ENCODE data around the gene ANO2. TPM values are rescaled to one million over a fixed set of nuclear protein-coding genes. Genes with fewer than 3 reads are reported as not detected.

Gene ANO2
- total RNA-seq, 3 donors from 2014 or later (not counting 1 experiment from before 2014, with no cell fraction given): not detected

DNA sequence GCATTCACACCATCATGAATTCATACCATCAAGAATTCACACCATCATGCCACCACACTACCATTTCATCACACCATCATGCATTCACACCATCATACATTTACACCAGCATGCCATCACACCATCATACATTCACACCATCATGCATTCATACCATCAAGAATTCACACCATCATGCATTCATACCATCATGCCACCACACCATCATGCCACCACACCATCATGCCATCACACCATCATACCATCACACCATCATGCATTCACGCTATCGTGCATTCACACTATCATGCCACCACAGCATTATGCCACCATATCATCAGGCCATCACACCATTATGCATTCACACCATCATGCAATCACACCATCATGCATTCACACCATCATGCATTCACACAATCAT is 79.7 kb downstream of the ANO2 start:
- no peak for TF ChIP-seq CTCF (IDR thresholded peaks at IDR 0.05)
- Histone ChIP-seq H3K27me3 (ENCODE audit: control insufficient read depth, insufficient read depth, low read length) (no peaks in the 10 kb centered on the region), H3K4me3 (ENCODE audit: low read length) (no peak overlapping the region), H3K36me3 (ENCODE audit: control insufficient read depth, insufficient read depth, low read length) (no peaks in the 10 kb centered on the region), H3K4me1 (ENCODE audit: control insufficient read depth, insufficient read depth, low read length) (no peaks in the 10 kb centered on the region), H3K27ac (ENCODE audit: low read length) (no peak overlapping the region), H3K9me3 (ENCODE audit: control insufficient read depth, insufficient read depth, low read length) (no peaks in the 10 kb centered on the region)
- Mint-ChIP-seq H3K36me3 (no peaks in the 10 kb centered on the region), H3K27me3 (ENCODE audit: low read depth in 2 of 2) (no peaks in the 10 kb centered on the region), H3K9me3 (no peaks in the 10 kb centered on the region), H3K27ac (no peak overlapping the region), H3K4me1 (no peaks in the 10 kb centered on the region), H3K4me3 (no peak overlapping the region)
- ATAC-seq: no peak
- no peak for DNase-seq
- WGBS (ENCODE audit: insufficient coverage): 99% methylated on average over 2 of the region's 2 CpGs
- intact Hi-C loops (cut with micrococcal nuclease): no loop called here

- Histone ChIP-seq H3K27me3 (ENCODE audit: control insufficient read depth, insufficient read depth, low read length) (no peaks in the 10 kb centered on the region), H3K36me3 (ENCODE audit: control insufficient read depth, insufficient read depth, low read length) (no peaks in the 10 kb centered on the region), H3K4me3 (ENCODE audit: low read length) (no peak overlapping the region), H3K4me1 (ENCODE audit: control insufficient read depth, insufficient read depth, low read length) (no peaks in the 10 kb centered on the region), H3K9me3 (ENCODE audit: control insufficient read depth, insufficient read depth, low read length) (no peaks in the 10 kb centered on the region), H3K27ac (ENCODE audit: low read length) (no peak overlapping the region)
- no peak overlapping the region for H3K4me3 Mint-ChIP-seq
- 100% methylated on average over 1 of the region's 1 CpG for WGBS (ENCODE audit: insufficient coverage)
- H3K4me1 Mint-ChIP-seq: no peaks in the 10 kb centered on the region
- intact Hi-C loops (cut with micrococcal nuclease): no loop called here
- TF ChIP-seq CTCF (IDR thresholded peaks at IDR 0.05): no peak
- H3K36me3 Mint-ChIP-seq: no peaks in the 10 kb centered on the region
- DNase-seq (no peak), ATAC-seq (no peak)
- H3K27ac Mint-ChIP-seq: no peak overlapping the region
- no peaks in the 10 kb centered on the region for H3K9me3 Mint-ChIP-seq
- peaks cover 0 to 3% of the 10 kb centered on the region in 2 donors for H3K27me3 Mint-ChIP-seq (ENCODE audit: low read depth in 2 of 2)
These were observed 80.1 kb downstream of the ANO2 start for GRCh38 chr12:5864972-5865371.

- peaks cover 0 to 4% of the 10 kb centered on the region in 2 donors for H3K27me3 Mint-ChIP-seq (ENCODE audit: low read depth in 2 of 2)
- DNase-seq: no peak
These were observed 80.8 kb downstream of the ANO2 start for GRCh38 chr12:5864301-5864700.

More at GRCh38 chr12:5864301-5864700, 80.8 kb downstream of the ANO2 start:
- Histone ChIP-seq H3K4me1 (ENCODE audit: control insufficient read depth, insufficient read depth, low read length) (no peaks in the 10 kb centered on the region), H3K27me3 (ENCODE audit: control insufficient read depth, insufficient read depth, low read length) (no peaks in the 10 kb centered on the region), H3K36me3 (ENCODE audit: control insufficient read depth, insufficient read depth, low read length) (no peaks in the 10 kb centered on the region), H3K4me3 (ENCODE audit: low read length) (no peak overlapping the region), H3K9me3 (ENCODE audit: control insufficient read depth, insufficient read depth, low read length) (no peaks in the 10 kb centered on the region), H3K27ac (ENCODE audit: low read length) (no peak overlapping the region)
- Mint-ChIP-seq H3K27ac (no peak overlapping the region), H3K4me3 (no peak overlapping the region), H3K4me1 (no peaks in the 10 kb centered on the region), H3K9me3 (no peaks in the 10 kb centered on the region), H3K36me3 (no peaks in the 10 kb centered on the region)
- WGBS (ENCODE audit: insufficient coverage): 83% methylated on average over 3 of the region's 3 CpGs
- no peak for ATAC-seq
- no peak for TF ChIP-seq CTCF (IDR thresholded peaks at IDR 0.05)
- intact Hi-C loops (cut with micrococcal nuclease): no loop called here
